GM19372 (cell line): ENCODE data around the gene EPHA10.
A peak's percentile ranks its signal among the peaks of the same experiment; 100 is the strongest.

ENCODE experiments used
- ATAC-seq: cut with Tn5 transposase; IDR thresholded peaks from one replicate; pipeline ENCODE4 v1.9.1; 2021; ENCODE audit warnings: mild to moderate bottlenecking, low read depth, moderate library complexity; ENCODE audit not compliant: unreplicated experiment

EPHA10 gene

GRCh38 chr1:37682334-37682987 lies 82.5 kb downstream of the EPHA10 start:
- no peak for ATAC-seq

DNA sequence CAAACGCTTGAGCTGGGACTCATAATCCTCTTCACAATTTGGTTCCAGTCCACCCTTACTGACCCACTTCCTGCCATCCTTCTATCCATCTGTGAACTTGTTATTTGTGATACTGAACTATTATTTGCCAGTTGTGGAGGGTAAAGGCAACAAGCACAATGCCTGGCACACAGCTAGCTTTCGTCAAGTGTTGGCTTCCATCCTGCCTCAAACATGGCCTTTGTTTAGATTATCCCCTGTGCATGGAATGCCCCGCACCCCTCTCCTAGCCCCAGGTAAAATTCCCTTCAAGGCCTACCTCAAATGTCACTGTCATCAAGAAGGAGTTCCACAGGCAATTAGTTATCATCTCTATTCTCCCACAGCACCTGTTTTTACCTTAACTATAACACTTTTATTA lies 84.0 kb downstream of the EPHA10 start:
- no peak for ATAC-seq

GRCh38 chr1:37677808-37678207 lies 87.1 kb downstream of the EPHA10 start:
- ATAC-seq, result no peak

GRCh38 chr1:37677143-37677439 lies 87.8 kb downstream of the EPHA10 start:
- ATAC-seq, result no peak

- peak; percentile 71 for ATAC-seq
These were observed 88.4 kb downstream of the EPHA10 start for GRCh38 chr1:37676281-37677142.

DNA sequence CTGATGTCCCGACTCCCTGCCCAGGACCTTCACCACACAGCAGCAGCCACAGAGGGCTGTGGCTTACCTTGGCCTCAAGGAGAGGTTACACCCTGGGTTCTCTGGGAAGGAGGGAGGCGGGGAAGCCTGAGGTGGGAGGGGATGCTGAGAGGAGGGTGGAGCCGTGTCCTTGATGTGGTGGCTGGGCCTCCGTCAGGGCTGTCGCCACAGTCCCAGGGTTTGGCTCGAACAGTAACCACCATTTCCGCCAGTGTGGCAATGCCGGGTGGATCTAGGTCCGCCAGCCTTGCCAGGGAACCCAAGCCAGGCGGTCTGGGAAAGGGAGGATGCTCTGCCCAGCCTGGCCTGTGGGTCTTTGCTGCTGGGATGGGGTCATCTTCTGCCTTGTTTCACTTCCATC lies 91.0 kb downstream of the EPHA10 start:
- no peak for ATAC-seq

DNA sequence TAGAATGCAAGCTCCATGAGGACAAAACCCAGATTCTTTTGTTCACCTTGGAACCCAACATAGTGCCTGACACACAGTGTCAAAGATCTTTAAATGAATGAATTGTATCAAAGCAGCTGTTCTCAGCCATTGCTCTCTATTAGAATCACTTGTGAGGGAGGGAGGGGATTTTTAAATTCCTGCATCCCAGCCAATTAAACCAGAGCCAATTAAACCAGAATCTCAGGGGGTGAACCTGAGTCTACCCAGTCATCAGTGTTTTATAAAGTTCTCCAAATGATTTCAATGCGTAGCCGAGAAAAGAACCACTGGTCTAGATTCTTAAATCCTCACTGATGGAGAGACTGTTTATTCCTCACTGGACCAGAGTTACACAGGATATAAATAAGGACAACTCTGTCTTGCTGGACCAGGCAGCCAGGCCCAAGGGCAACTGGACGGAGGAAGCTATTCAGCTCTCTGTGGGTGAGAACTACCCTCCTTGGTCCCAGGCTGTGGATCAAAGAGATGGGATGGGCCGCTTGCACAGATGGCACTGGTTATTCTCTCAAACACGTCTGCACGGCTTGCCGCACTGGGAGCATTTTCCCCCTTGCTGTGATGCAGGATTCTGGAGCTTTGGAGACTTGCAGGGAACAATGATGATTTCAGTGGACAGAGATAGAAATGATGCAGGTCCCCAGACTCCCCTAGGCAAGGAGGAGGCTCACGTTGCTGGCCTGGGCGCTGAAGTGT lies 92.6 kb downstream of the EPHA10 start:
- no peak for ATAC-seq

DNA sequence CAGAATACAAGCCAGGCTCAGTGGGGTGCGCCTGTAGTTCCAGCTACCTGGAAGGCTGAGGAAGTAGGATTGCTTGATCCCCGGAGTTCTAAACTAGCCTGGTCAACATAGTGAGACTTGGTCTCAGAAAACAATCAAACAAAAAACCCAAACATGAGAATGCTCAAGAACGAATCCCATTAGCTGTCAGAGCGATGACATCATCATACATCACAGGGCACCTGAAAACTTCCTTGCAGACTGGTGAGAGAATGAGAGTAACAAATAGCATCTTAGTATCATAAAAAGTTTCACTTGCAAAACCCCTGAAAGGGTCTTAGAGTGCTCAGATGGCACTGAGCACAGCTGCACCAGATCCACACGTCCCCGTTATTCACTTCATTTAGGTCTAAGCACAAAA lies 93.7 kb downstream of the EPHA10 start:
- ATAC-seq, result no peak

DNA sequence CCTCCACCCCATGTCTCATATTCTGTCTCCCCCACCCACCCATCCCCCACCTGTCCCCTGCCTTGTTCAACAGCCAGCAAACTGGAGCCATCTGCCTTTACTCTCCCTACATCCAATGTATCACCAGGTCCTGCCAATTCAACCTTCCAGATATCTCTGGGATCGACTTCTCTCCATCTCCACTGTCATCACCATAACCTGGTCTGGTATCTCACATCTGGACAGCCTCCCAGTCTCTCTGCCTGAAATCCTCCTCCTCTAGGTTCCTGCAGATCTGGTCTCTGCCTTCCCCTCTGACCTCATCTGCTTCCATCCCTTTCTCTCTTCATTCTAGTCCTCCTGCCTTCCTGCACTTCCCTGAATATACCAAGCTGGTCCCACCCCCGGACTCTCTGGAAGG lies 94.8 kb downstream of the EPHA10 start:
- ATAC-seq, result no peak

- ATAC-seq, result no peak
These were observed 97.8 kb downstream of the EPHA10 start for GRCh38 chr1:37667023-37667671.

DNA sequence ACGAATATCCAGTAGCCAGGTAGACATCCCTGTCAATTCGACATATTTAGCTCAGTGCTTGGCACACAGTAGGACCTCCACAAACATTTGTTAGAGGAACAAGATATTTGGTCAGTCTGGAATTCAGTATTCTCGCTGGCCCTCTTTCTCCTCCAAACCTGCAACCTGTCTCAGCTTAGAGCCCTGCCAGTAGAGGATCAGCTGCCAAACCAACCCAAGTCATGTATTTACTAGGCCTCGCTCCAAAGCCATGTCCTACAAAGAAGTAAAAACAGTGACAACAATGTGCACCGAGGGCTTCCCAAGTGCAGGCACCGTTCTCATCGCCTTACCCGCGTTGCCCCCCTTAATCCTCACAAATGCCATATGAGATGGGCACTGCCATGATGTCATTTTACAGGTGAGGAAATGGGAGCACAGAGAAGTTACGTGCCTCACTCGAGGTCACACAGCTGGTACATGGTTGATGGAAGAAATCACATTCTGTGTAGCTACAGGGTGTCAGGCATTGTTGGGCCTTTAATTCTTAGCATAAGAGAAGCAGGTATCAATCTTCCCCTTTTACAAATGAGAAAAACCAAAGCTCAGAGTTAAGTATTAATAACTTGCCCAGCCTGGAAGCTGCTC lies 98.6 kb downstream of the EPHA10 start:
- ATAC-seq, result no peak
